GM18873 (cell line): ENCODE data around the gene CDHR2.

Experiments
- ATAC-seq: cut with Tn5 transposase; IDR thresholded peaks from one replicate; pipeline ENCODE4 v1.9.1; 2021; ENCODE audit warnings: mild to moderate bottlenecking, moderate library complexity, moderate number of reproducible peaks; ENCODE audit not compliant: unreplicated experiment, low FRiP score

The CDHR2 gene, protein sequence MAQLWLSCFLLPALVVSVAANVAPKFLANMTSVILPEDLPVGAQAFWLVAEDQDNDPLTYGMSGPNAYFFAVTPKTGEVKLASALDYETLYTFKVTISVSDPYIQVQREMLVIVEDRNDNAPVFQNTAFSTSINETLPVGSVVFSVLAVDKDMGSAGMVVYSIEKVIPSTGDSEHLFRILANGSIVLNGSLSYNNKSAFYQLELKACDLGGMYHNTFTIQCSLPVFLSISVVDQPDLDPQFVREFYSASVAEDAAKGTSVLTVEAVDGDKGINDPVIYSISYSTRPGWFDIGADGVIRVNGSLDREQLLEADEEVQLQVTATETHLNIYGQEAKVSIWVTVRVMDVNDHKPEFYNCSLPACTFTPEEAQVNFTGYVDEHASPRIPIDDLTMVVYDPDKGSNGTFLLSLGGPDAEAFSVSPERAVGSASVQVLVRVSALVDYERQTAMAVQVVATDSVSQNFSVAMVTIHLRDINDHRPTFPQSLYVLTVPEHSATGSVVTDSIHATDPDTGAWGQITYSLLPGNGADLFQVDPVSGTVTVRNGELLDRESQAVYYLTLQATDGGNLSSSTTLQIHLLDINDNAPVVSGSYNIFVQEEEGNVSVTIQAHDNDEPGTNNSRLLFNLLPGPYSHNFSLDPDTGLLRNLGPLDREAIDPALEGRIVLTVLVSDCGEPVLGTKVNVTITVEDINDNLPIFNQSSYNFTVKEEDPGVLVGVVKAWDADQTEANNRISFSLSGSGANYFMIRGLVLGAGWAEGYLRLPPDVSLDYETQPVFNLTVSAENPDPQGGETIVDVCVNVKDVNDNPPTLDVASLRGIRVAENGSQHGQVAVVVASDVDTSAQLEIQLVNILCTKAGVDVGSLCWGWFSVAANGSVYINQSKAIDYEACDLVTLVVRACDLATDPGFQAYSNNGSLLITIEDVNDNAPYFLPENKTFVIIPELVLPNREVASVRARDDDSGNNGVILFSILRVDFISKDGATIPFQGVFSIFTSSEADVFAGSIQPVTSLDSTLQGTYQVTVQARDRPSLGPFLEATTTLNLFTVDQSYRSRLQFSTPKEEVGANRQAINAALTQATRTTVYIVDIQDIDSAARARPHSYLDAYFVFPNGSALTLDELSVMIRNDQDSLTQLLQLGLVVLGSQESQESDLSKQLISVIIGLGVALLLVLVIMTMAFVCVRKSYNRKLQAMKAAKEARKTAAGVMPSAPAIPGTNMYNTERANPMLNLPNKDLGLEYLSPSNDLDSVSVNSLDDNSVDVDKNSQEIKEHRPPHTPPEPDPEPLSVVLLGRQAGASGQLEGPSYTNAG (N-terminal part only)

DNA sequence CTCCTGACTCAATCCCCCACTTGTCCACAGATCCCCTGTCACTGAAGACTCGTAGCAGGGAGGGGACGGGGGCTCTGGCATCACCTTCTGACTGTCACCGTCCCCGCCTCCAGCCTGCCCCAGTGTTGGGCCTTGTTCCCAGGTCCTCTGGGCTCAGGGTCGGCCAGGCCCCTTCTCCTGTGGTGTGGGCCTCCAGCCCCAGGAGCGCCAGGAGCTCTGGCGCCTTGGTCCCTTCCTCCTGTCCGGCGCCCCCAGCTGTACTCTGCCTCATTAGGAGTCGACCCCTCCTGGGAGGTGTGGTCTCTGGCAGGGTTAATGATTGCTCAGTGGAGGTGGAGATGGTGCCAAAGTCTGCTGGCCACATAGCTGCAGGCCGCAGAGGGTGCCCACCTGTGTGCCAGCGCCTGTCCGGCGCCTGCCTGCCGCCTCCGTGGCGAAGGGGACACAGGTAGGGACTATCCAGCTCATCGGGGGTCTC, at the start of gene CDHR2:
TSS of gene CDHR2 (plus strand) at position 376 of the 478 bp plus-strand sequence. CDS start 16,011 bp downstream, outside the sequence.
- no peak for ATAC-seq

- no peak for ATAC-seq
Measured at GRCh38 chr5:176500511-176500910, 48.6 kb upstream of the CDHR2 start.

DNA sequence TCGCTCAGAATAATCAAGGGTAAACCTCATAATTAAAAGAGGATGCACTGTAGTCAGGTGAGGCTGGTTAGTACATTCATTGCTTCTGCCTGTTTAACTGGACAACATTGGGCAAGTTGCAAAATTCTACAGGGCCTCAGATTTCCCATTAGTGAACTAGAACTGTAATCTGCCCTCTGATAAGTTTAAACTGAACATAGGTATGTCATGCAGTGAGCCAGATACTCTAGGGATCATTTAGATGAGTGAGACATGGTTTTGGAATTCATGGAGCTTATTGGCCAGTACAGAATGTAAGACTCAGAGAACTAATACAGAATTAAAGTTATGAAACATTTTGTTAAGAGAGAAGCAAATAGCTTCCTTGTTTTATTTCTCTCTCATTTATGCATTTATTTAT, 47.8 kb upstream of the CDHR2 start:
- no peak for ATAC-seq

GRCh38 chr5:176503496-176503895, 45.6 kb upstream of the CDHR2 start:
- ATAC-seq = no peak

- ATAC-seq = no peak
Measured at GRCh38 chr5:176507911-176508310, 41.2 kb upstream of the CDHR2 start.

GRCh38 chr5:176508603-176509002, 40.5 kb upstream of the CDHR2 start:
- ATAC-seq = no peak

GRCh38 chr5:176513788-176514187, 35.4 kb upstream of the CDHR2 start:
- no peak for ATAC-seq

DNA sequence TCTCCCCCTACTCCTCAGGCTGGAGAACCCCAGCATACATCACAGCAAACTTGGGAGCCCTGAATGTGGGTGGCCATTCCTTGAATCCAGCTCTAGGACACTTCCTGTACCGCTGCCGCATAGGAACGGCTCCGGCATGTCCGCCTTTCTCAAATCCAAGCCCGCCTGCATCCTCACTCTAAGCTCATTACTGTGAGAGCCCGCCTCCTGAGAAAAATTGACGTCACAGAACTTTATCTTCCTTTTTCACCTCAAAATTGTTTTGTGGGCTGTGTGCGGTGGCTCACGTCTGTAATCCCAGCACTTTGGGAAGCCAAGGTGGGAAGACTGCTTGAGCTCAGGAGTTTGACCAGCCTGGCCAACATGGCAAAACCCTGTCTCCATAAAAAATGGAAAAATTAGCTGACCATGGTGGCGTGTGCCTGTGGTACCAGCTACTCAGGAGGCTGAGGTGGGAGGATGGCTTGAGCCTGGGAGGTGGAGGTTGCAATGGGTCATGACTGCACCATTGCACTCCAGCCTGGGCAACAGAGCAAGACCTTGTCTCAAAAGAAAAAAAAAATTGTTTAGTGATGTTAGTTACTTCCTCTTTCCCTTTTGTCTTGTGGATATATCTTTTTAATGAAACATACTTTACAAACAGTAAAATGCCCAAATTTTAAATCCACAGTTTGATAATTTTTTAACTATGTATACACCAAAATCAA, 34.7 kb upstream of the CDHR2 start:
- ATAC-seq = no peak

- no peak for ATAC-seq
Measured at GRCh38 chr5:176515396-176515795, 33.7 kb upstream of the CDHR2 start.

DNA sequence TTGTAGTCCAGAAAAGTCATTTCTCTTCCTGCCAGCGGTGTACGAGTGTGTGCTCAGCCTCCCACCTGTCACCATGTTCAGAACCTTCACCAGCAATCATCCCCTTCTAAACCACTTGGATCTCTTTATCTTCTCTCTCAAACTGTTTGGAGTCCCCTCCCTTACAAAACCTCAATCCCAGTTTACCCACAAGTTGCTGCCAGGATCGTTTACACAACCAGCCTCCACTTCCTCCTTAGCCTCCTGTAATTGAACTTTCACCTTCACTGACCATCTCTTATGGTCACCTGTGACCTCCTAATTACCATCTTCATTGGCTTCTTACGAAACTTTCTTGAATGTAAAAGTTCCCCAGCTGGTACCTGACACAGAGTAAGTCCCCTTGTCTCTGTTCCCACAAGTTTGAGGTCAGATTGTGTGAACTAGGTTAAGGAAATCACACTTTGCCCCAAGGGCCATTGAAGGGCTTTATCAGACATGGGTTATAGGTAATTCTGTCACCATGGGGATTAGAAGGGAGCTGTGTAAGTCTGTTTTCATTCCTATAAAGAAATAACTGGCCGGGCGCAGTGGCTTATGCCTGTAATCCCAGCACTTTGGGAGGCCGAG, 32.0 kb upstream of the CDHR2 start:
- ATAC-seq = no peak

DNA sequence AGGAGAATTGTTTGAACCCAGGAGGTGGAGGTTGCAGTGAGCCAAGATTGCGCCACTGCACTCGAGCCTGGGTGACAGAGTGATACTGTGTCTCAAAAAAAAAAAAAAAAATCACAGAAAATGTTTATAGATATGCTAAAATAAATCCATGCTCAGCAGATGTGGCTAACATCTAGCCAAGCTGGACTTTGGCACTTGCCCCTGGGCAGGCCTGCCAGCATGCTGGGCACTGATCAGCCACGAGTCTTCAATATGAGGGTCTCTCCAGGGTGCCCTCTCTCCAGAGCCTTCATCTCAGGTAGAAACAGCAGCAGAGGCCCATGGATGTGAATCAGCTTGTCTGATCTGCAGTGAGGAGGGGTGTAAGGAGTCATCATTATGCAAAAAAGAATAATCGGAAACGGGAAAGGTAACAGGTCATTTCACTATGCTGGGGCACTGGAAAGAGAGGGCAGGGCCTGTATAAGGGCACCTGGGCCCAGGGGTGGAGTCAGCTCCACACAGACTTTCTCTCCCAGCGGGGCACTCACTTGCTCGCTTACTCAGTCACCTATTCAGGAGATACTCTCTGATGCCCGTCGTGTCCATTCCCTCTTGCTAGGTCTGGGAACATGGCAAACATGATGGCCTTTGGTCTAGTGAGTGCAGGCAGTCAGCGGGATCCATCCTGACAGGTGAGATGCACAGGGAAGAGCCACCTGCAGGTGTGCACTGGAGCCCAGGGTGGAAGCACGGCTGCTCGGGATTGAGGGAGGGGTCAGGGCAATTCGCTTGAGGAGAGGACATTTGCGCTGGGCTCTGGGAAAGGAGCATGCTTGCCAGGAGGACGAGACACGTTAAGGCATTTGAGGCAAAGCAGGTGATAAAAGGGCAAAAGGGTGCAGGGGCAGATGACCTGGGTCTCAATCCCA, 29.1 kb upstream of the CDHR2 start:
- no peak for ATAC-seq

GRCh38 chr5:176521286-176521685, 27.9 kb upstream of the CDHR2 start:
- ATAC-seq = no peak

DNA sequence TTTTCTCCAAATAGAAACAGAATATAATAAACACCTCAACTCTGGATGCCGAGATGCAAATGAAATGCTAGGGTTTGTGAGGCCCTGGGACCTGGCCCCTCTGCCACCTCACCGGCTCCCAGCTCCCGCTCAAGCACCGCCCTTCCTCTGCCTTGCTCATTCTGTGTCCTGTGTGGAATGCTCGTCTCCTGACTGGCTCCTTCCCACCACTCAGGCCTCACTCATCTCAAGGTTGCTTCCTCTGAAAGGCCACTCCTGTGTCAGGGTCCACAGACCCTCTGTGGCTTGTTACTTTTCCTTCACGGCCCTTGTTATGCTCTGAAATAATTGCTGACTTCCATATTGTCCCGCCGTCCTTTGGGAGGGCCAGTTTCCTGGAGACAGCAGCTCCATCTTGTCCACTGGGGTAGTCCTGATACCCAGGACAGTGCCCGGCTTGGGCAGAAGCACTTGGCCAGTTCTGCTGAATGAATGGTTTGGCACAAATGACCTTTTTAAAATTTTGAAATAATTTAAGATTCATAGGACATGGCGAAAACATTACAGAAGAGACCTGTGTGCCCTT, 27.4 kb upstream of the CDHR2 start:
- ATAC-seq = no peak

GRCh38 chr5:176524138-176524537, 25.0 kb upstream of the CDHR2 start:
- ATAC-seq = no peak

DNA sequence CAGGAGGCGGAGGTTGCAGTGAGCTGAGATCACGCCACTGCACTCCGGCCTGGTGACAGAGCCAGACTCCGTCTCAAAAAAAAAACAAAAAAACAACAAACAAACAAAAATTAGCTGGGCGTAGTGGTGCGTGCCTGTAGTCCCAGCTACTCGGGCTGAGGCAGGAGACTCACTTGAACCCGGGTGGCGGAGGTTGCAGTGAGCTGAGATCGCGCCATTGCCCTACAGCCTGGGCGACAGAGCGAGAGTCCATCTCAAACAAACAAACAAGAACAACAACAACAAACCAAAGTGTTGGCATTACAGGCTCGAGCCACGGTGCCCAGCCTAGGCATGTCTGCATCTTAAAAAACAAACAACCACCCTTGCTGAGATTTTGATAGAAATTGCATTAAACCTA, 24.2 kb upstream of the CDHR2 start:
- ATAC-seq = no peak

DNA sequence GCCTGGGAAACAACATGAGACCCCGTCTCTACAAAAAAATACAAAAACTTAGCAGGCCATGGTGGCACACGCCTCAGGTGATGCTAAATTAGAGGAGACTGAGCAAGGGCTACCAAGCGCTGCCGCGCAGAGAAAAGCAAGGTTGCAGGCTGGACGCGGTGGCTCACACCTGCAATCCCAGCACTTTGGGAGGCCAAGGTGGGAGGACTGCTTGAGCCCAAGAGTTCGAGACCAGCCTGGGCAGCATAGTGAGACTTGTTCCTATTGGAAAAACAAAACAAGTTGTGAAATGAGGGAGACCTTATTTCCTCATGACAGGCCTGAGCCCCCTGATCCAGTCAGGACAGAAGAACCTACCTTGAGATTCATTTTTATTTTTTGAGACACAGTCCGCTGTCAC, 23.5 kb upstream of the CDHR2 start:
- no peak for ATAC-seq

- ATAC-seq = no peak
Measured at GRCh38 chr5:176526462-176526861, 22.7 kb upstream of the CDHR2 start.
